IMR-90 (cell line): ENCODE data around the gene NFE2L1. TPM values are rescaled to one million over a fixed set of nuclear protein-coding genes. Genes with fewer than 3 reads are reported as not detected.
"Not testable (repeated sequence)": the region's sequence is repeated elsewhere in the genome, so short reads cannot be mapped to it uniquely, and the experiment has no call there.

Experiments used
- ATAC-seq: fragments of 200-7000 bp; cut with Tn5 transposase; 2 replicates; pipeline ENCODE4 v1.9.1; 2020; ENCODE audit warnings: low read depth, mild to moderate bottlenecking, moderate library complexity
- BruUV-seq: library from RNA; stranded (reverse); fragments of 400-500 nt; replicated peaks from 2 replicates; lab custom pipeline; 2021; lab: Mats Ljungman, UMichigan
- CTCF ChIA-PET: fragments of 300-600 bp; formaldehyde crosslinking; extraction: SDS; loops from one replicate; lab custom pipeline; 2021; ENCODE audit warnings: antibody characterized with exemption; lab: Yijun Ruan, JAX
- POLR2A ChIA-PET: fragments of 300-600 bp; sonication (Branson Sonifier 250); formaldehyde crosslinking; loops from one replicate; lab custom pipeline; 2022; ENCODE audit warnings: antibody characterized with exemption; ENCODE audit not compliant: unreplicated experiment; lab: Charles Lee
- DNase-seq: peaks from one replicate; pipeline ENCODE4 v3.0.0; 2013
- H2AFZ ChIP-seq: replicated peaks from 2 replicates; pipeline ENCODE3; 2013; ENCODE audit warnings: low read length, mild to moderate bottlenecking; ENCODE audit not compliant: poor library complexity
- H2AK5ac ChIP-seq: 2 replicates; pipeline ENCODE4 v1.6.1; 2013; ENCODE audit warnings: low read depth, low read length, inconsistent platforms
- H2AK9ac ChIP-seq: replicated peaks from 2 replicates; pipeline ENCODE3; 2013; ENCODE audit warnings: mild to moderate bottlenecking, low read depth, low read length, moderate library complexity; ENCODE audit not compliant: poor library complexity
- H2BK120ac ChIP-seq: 2 replicates; pipeline ENCODE4 v1.6.1; 2013; ENCODE audit warnings: low read depth, low read length, inconsistent platforms
- H2BK15ac ChIP-seq: 3 replicates; pipeline ENCODE4 v1.6.1; 2013; ENCODE audit warnings: low read depth, low read length, inconsistent platforms
- H2BK20ac ChIP-seq: 2 replicates; pipeline ENCODE4 v1.6.1; 2013; ENCODE audit warnings: low read depth, mild to moderate bottlenecking, inconsistent platforms, low read length, moderate library complexity
- H2BK5ac ChIP-seq: 2 replicates; pipeline ENCODE4 v1.6.1; 2013; ENCODE audit warnings: mild to moderate bottlenecking, low read depth, low read length, inconsistent platforms; ENCODE audit not compliant: poor library complexity, severe bottlenecking
- H3K14ac ChIP-seq: replicated peaks from 2 replicates; pipeline ENCODE4 v1.6.1; 2013; ENCODE audit warnings: low read depth, low read length, inconsistent platforms
- H3K18ac ChIP-seq: 2 replicates; pipeline ENCODE4 v1.6.1; 2013; ENCODE audit warnings: low read depth, low read length, control low read depth
- H3K23ac ChIP-seq: 2 replicates; pipeline ENCODE4 v1.6.1; 2013; ENCODE audit warnings: low read depth, low read length, inconsistent platforms
- H3K27ac ChIP-seq: 2 replicates; pipeline ENCODE4 v1.5.1; 2013; ENCODE audit warnings: mild to moderate bottlenecking, control low read depth, low read length; ENCODE audit not compliant: insufficient read depth
- H3K27me3 ChIP-seq: 2 replicates; pipeline ENCODE4 v1.6.1; 2013; ENCODE audit warnings: low read length; ENCODE audit not compliant: control insufficient read depth, insufficient read depth
- H3K36me3 ChIP-seq: 2 replicates; pipeline ENCODE4 v1.6.1; 2013; ENCODE audit warnings: low read length, mixed read lengths; ENCODE audit not compliant: control insufficient read depth, insufficient read depth
- H3K4ac ChIP-seq: 2 replicates; pipeline ENCODE4 v1.6.1; 2013; ENCODE audit warnings: low read depth, low read length, inconsistent platforms
- H3K4me1 ChIP-seq: 2 replicates; pipeline ENCODE4 v1.6.1; 2013; ENCODE audit warnings: low read length, mixed read lengths; ENCODE audit not compliant: control insufficient read depth, insufficient read depth
- H3K4me2 ChIP-seq: 2 replicates; pipeline ENCODE4 v1.6.1; 2013; ENCODE audit warnings: low read depth, mild to moderate bottlenecking, control low read depth, low read length, moderate library complexity
- H3K4me3 ChIP-seq: 2 replicates; pipeline ENCODE4 v1.5.1; 2013; ENCODE audit warnings: low read depth, mild to moderate bottlenecking, control low read depth, low read length, moderate library complexity; ENCODE audit not compliant: insufficient read depth
- H3K56ac ChIP-seq: 2 replicates; pipeline ENCODE4 v1.6.1; 2013; ENCODE audit warnings: low read length, inconsistent platforms; ENCODE audit not compliant: insufficient read depth; ENCODE audit errors: extremely low read depth
- H3K79me1 ChIP-seq, 2 experiments: 2 replicates each; pipeline ENCODE4 v1.6.1; 2013; ENCODE audit warnings: low read length in 2 of 2, inconsistent platforms in 1 of 2, low read depth in 1 of 2
- H3K9ac ChIP-seq: 2 replicates; pipeline ENCODE4 v1.6.1; 2013; ENCODE audit warnings: low read depth, low read length, control low read depth
- H3K9me1 ChIP-seq: 2 replicates; pipeline ENCODE4 v1.6.1; 2013; ENCODE audit warnings: low read length, inconsistent platforms; ENCODE audit not compliant: insufficient read depth
- H3K9me3 ChIP-seq: 2 replicates; pipeline ENCODE4 v1.6.1; 2013; ENCODE audit warnings: low read length; ENCODE audit not compliant: control insufficient read depth, insufficient read depth
- H4K20me1 ChIP-seq: 2 replicates; pipeline ENCODE4 v1.6.1; 2013; ENCODE audit warnings: low read length, inconsistent platforms; ENCODE audit not compliant: insufficient read depth
- H4K5ac ChIP-seq: 2 replicates; pipeline ENCODE4 v1.6.1; 2013; ENCODE audit warnings: mild to moderate bottlenecking, low read depth, low read length, control low read depth
- H4K8ac ChIP-seq, 2 experiments: 2 replicates each; pipeline ENCODE4 v1.6.1; 2013; ENCODE audit warnings: low read depth in 2 of 2, low read length in 2 of 2, control low read depth in 1 of 2, inconsistent platforms in 1 of 2
- H4K91ac ChIP-seq: 2 replicates; pipeline ENCODE4 v1.6.1; 2013; ENCODE audit warnings: low read depth, low read length, inconsistent platforms; ENCODE audit not compliant: insufficient read depth
- WGBS, 2 experiments: methylation state at CpG; one replicate each; pipeline versions ENCODE4 v1.1.5 to v1.1.7; 2013; ENCODE audit warnings: missing lambda C conversion rate in 2 of 2; ENCODE audit not compliant: insufficient read length in 1 of 2; ENCODE audit errors: extremely low coverage in 2 of 2; 5-methylcytosine and 5-hydroxymethylcytosine counted together
- dilution Hi-C: fragments of 300-500 bp; cut with HindIII; formaldehyde crosslinking; loops from one replicate; pipeline ENCODE4 v1.14.3; 2018; ENCODE audit warnings: low sequenced_read_pairs; ENCODE audit not compliant: unreplicated experiment
- in situ Hi-C: fragments of 300-500 bp; cut with MboI; formaldehyde crosslinking; loops from 3 replicates; pipeline ENCODE4 v1.14.3; 2019; ENCODE audit warnings: low sequenced_read_pairs, inconsistent platforms, mixed read lengths
- intact Hi-C: fragments of 100-400 bp; cut with micrococcal nuclease; formaldehyde crosslinking; loops from 2 replicates; pipeline ENCODE4 v1.10.0; 2022
- polyA plus RNA-seq, 3 experiments: library from polyadenylated mRNA; depleted of rRNA; stranded (reverse); fragments of >200 nt; gene quantifications; 2 replicates each; pipeline ENCODE4 v1.2.3, GENCODE V29; 2012; ENCODE audit warnings: low replicate concordance in 1 of 3
- total RNA-seq: library from RNA; depleted of rRNA; stranded (reverse); fragments of >200 nt; gene quantifications from 2 replicates; pipeline ENCODE4 v1.2.3, GENCODE V29; 2012

NFE2L1 gene
- total and polyA plus RNA-seq, 2 of the 4 experiments (the other 2 are of a cell fraction) = 42.8 to 122 TPM

DNA sequence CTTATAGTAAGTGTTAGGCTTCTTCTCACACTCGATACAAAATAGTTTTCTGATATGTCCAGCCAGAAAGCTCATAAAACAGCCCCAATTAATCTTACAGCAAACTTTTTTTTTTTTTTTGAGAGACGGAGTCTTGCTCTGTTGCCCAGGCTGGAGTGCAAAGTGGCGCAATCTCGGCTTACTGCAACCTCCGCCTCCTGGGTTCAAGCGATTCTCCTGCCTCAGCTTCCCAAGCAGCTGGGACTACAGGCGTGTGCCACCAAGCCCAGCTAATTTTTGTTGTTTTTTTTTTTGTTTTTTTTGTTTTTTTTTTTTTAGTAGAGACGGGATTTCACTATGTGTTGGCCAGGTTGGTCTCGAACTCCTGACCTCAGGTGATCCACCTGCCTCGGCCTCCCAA, 29.0 kb downstream of the NFE2L1 start:
- Histone ChIP-seq H4K20me1 (peaks cover 28% of the 10 kb centered on the region), H3K36me3 (peaks cover 20% of the 10 kb centered on the region), H3K79me1 (peaks cover 32 to 50% of the 10 kb centered on the region in 2 experiments)
- H3K18ac ChIP-seq, H3K23ac ChIP-seq, H3K27me3 ChIP-seq, H3K27ac ChIP-seq, in situ Hi-C loops, H4K8ac ChIP-seq, H3K4me3 ChIP-seq, H4K5ac ChIP-seq, H2AK9ac ChIP-seq, H3K4me1 ChIP-seq, DNase-seq, H2BK15ac ChIP-seq, H3K4me2 ChIP-seq, H2AFZ ChIP-seq, H3K4ac ChIP-seq, H3K56ac ChIP-seq, intact Hi-C loops, H2BK120ac ChIP-seq, dilution Hi-C loops, ATAC-seq, H3K9ac ChIP-seq, H3K14ac ChIP-seq, H3K9me3 ChIP-seq, H2AK5ac ChIP-seq, BruUV-seq, H4K91ac ChIP-seq, H2BK20ac ChIP-seq, H3K9me1 ChIP-seq, H2BK5ac ChIP-seq: not testable (repeated sequence)
- 100% methylated on average over 1 of the region's 10 CpGs; no CpG with 5 or more reads in 1 of the 2 experiments for WGBS, 2 experiments
- POLR2A ChIA-PET = interaction anchor here (0.6 kb wide), 2 partner anchors 24 to 71 kb away, joined by 4 to 9 read pairs; no protein-coding TSS in a partner anchor
- CTCF ChIA-PET = interaction anchor here (0.6 kb wide), 1 partner anchor 12 kb away, joined by 4 read pairs; no protein-coding TSS in a partner anchor
